DND-41 (cell line): ENCODE results near the gene APOL3.

Experiments used
- ATAC-seq: fragments of 200-7000 bp; cut with Tn5 transposase; 3 replicates; pipeline ENCODE4 v1.9.1; 2021; ENCODE audit warnings: low read depth; ENCODE audit not compliant: insufficient read depth
- DNase-seq: peaks from one replicate; pipeline ENCODE4 v3.0.0-alpha.2; 2020
- H2AFZ ChIP-seq: 2 replicates; pipeline ENCODE4 v1.6.0; 2012; ENCODE audit warnings: low read depth, low read length
- H3K27ac ChIP-seq: 2 replicates; pipeline ENCODE4 v1.5.1; 2012; ENCODE audit warnings: low read length, inconsistent platforms
- H3K27me3 ChIP-seq: fragments of 200-600 bp; sonication (generic); 2 replicates; pipeline ENCODE4 v1.6.0; 2012; ENCODE audit warnings: low read length, mild to moderate bottlenecking, inconsistent platforms; ENCODE audit not compliant: insufficient read depth, poor library complexity
- H3K36me3 ChIP-seq: 2 replicates; pipeline ENCODE4 v1.5.1; 2012; ENCODE audit warnings: low read length, inconsistent platforms; ENCODE audit not compliant: insufficient read depth
- H3K4me1 ChIP-seq: 2 replicates; pipeline ENCODE4 v1.5.1; 2012; ENCODE audit warnings: mild to moderate bottlenecking, low read length; ENCODE audit not compliant: insufficient read depth
- H3K4me2 ChIP-seq: 2 replicates; pipeline ENCODE4 v1.6.0; 2012; ENCODE audit warnings: mild to moderate bottlenecking, moderate library complexity, low read length, inconsistent platforms; ENCODE audit not compliant: insufficient read depth
- H3K4me3 ChIP-seq, 2 experiments: fragments of 200-600 bp in 1 of 2; shearing (Covaris generic) in 1 of 2; 2 replicates each; pipeline ENCODE4 v1.5.1; 2012 to 2016; ENCODE audit warnings: inconsistent platforms in 2 of 2, low read length in 2 of 2, mild to moderate bottlenecking in 2 of 2, low read depth in 1 of 2, moderate library complexity in 1 of 2
- H3K79me2 ChIP-seq: 2 replicates; pipeline ENCODE4 v1.6.0; 2012; ENCODE audit warnings: low read length, inconsistent platforms; ENCODE audit not compliant: insufficient read depth
- H3K9ac ChIP-seq: 2 replicates; pipeline ENCODE4 v1.6.0; 2012; ENCODE audit warnings: low read depth, mild to moderate bottlenecking, inconsistent platforms, low read length, moderate library complexity
- H3K9me3 ChIP-seq: 2 replicates; pipeline ENCODE4 v1.5.1; 2012; ENCODE audit warnings: low read length, moderate library complexity, mild to moderate bottlenecking, inconsistent platforms; ENCODE audit not compliant: insufficient read depth, severe bottlenecking
- H4K20me1 ChIP-seq: 2 replicates; pipeline ENCODE4 v1.6.0; 2012; ENCODE audit warnings: low read length; ENCODE audit not compliant: insufficient read depth
- CTCF ChIP-seq: IDR thresholded peaks from 2 replicates; pipeline ENCODE4 v1.5.1; 2012; ENCODE audit warnings: borderline replicate concordance, low read length, moderate library complexity, mild to moderate bottlenecking; ENCODE audit not compliant: poor library complexity, severe bottlenecking; ENCODE audit errors: extremely low read depth
- EZH2 ChIP-seq: IDR thresholded peaks from 3 replicates; pipeline ENCODE4 v1.6.1; 2012; ENCODE audit warnings: borderline replicate concordance, low read depth, mild to moderate bottlenecking, moderate library complexity, low read length, inconsistent platforms; ENCODE audit not compliant: severe bottlenecking

The APOL3 gene

GRCh38 chr22:36184433-36185025, 24.0 kb upstream of the APOL3 start:
- no peaks in the 10 kb centered on the region for H3K9me3 ChIP-seq
- no peak overlapping the region for H3K4me3 ChIP-seq
- DNase-seq, result no peak
- H3K27ac ChIP-seq, result no peak overlapping the region
- TF ChIP-seq EZH2, result no peak
- no peaks in the 10 kb centered on the region for H3K79me2 ChIP-seq
- H2AFZ ChIP-seq, result no peak overlapping the region
- no peak for ATAC-seq
- no peaks in the 10 kb centered on the region for H4K20me1 ChIP-seq
- H3K4me1 ChIP-seq, result no peaks in the 10 kb centered on the region
- no peaks in the 10 kb centered on the region for H3K27me3 ChIP-seq
- no peak overlapping the region for H3K4me2 ChIP-seq
- H3K9ac ChIP-seq, result no peak overlapping the region
- H3K36me3 ChIP-seq, result no peaks in the 10 kb centered on the region

GRCh38 chr22:36183446-36183845, 22.9 kb upstream of the APOL3 start:
- Histone ChIP-seq H3K4me2 (no peak overlapping the region), H3K4me3 (no peak overlapping the region), H3K9me3 (no peaks in the 10 kb centered on the region), H3K36me3 (no peaks in the 10 kb centered on the region), H4K20me1 (no peaks in the 10 kb centered on the region), H3K27ac (no peak overlapping the region), H3K27me3 (no peaks in the 10 kb centered on the region), H3K79me2 (no peaks in the 10 kb centered on the region), H3K4me1 (no peaks in the 10 kb centered on the region), H2AFZ (no peak overlapping the region), H3K9ac (no peak overlapping the region)
- TF ChIP-seq EZH2, result no peak
- no peak for TF ChIP-seq CTCF
- ATAC-seq, result no peak
- no peak for DNase-seq

GRCh38 chr22:36182857-36183256, 22.3 kb upstream of the APOL3 start:
- Histone ChIP-seq H3K79me2 (no peaks in the 10 kb centered on the region), H3K27me3 (no peaks in the 10 kb centered on the region), H3K9me3 (no peaks in the 10 kb centered on the region), H3K4me2 (no peak overlapping the region), H3K9ac (no peak overlapping the region), H3K27ac (no peak overlapping the region), H3K36me3 (no peaks in the 10 kb centered on the region), H4K20me1 (no peaks in the 10 kb centered on the region), H3K4me3 (no peak overlapping the region), H3K4me1 (no peaks in the 10 kb centered on the region), H2AFZ (no peak overlapping the region)
- ATAC-seq (no peak), DNase-seq (no peak)
- TF ChIP-seq EZH2 (no peak), CTCF (no peak)

GRCh38 chr22:36182056-36182455, 21.5 kb upstream of the APOL3 start:
- Histone ChIP-seq H3K79me2 (no peaks in the 10 kb centered on the region), H2AFZ (no peak overlapping the region), H3K27ac (no peak overlapping the region), H3K4me1 (no peaks in the 10 kb centered on the region), H4K20me1 (no peaks in the 10 kb centered on the region), H3K9ac (no peak overlapping the region), H3K4me3 (no peak overlapping the region), H3K27me3 (no peaks in the 10 kb centered on the region), H3K4me2 (no peak overlapping the region), H3K36me3 (no peaks in the 10 kb centered on the region), H3K9me3 (no peaks in the 10 kb centered on the region)
- DNase-seq, result no peak
- TF ChIP-seq CTCF (no peak), EZH2 (no peak)
- no peak for ATAC-seq
